T-helper 1 cell treated with Interleukin-12 subunit alpha and Interleukin-12 subunit beta and Interleukin-4 antibody, amounts not matched to agents 30 ng/mL and 1 ng/mL, for 36 hours (primary cell): ENCODE results near the gene FOSB. TPM values are rescaled to one million over a fixed set of nuclear protein-coding genes. Genes with fewer than 3 reads are reported as not detected.
"Not testable (repeated sequence)": the region's sequence is repeated elsewhere in the genome, so short reads cannot be mapped to it uniquely, and the experiment has no call there.

ENCODE experiments used
- intact Hi-C: fragments of 100-400 bp; cut with micrococcal nuclease; formaldehyde crosslinking; loops from one replicate; pipeline ENCODE4 v1.15.1; 2024
- total RNA-seq: library from RNA; stranded (reverse); gene quantifications from 2 replicates; pipeline ENCODE4 v1.2.3, GENCODE V29; 2022

Gene FOSB
- total RNA-seq, 1 donor from 2014 or later = 6.4 TPM

DNA sequence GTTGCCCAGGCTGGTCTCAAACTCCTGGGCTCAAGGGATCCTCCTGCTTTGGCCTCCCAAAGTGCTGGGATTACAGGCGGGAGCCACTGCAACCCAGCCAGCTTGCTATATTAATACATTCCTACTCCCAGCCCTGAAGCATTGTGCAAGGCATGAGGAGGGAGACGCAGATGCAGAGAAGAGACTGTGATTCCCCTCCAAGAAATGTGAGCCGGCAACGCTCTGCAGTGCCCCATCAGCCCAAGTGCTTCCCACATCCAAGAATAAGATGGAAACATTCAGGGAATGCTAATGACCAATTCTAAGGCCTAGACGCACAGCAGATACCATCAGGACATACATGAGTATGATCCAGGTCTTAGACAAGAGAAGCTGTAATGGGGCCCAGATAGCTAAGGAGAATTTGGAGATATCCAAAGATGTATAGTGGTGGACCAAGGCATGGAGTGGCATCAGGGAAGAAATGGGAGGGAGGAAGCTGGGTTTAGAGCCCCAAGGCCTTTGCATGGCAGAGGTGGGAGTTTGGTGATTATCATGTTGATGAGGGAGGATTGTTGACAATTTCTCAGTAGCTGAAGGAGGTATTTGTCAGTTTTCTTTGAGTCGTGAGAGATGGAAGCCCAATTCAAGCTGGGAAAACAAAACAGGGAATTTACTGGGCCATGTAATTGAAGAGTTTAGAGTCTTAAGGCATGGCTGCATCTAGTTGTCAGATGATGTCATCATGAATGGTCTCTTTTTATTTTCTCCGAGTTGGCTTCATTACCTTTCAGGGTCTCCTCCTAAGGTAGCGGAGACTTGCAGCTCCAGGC, 33.3 kb downstream of the FOSB start:
- intact Hi-C loops = loop anchor here (10.0 kb wide), 1 partner anchor 364 kb away; the partner anchor contains the start of genes FOXA3 and SYMPK

DNA sequence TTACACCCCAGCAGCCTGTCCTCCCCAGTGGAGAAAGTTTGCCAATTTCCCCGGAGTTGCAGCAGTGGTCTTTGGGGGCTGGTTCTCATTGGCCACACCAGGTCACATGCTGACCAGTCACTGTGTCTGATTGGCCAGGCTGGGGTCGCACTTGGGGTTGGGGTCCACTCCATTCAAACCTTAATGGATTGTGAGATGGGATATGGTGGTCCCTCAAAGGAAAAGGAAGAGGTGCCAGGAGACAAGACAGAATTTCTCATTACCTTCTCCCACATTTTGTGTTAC, 33.9 kb downstream of the FOSB start:
- intact Hi-C loops = loop anchor here (10.0 kb wide), 1 partner anchor 363 kb away; the partner anchor contains the start of genes FOXA3 and SYMPK

DNA sequence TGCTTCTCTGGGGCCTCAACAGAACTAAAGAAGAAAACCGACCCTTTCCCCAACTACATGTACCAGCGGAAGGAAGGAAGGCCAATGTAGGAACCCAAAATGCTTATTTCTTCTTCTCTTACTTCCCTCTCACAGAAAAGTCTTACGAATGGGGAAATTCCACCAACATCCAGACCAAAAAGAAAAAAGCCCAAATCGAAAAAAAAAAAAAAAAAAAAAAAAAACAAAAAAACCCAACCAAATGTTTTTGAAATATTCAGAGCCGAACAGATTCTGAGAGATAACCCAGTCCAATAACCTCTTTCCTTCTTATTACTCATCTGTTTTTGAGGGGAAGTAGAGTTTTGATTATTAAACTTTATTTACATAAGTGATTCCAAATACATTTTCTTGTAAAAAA, 34.3 kb downstream of the FOSB start:
- intact Hi-C loops = loop anchor here (10.0 kb wide), 1 partner anchor 363 kb away; the partner anchor contains the start of genes FOXA3 and SYMPK

DNA sequence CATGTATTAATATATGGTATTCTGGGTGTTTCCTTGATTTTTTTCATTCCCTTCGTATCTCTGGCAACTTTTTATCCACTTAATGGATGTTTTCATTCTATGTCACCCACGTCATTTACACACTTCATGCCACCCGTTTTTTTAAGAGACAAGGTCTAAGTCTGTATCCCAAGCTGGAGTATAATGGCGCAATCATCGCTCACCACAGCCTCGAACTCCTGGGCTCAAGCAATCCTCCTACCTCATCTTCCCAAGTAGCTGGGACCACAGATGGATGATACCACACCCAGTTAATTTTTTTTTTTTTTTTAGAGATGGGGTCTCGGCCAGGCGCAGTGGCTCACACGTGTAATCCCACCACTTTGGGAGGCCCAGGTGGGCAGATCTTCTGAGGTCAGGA, 36.1 kb downstream of the FOSB start:
- intact Hi-C loops = loop anchor here (10.0 kb wide), 1 partner anchor 361 kb away; the partner anchor contains the start of genes FOXA3 and SYMPK

DNA sequence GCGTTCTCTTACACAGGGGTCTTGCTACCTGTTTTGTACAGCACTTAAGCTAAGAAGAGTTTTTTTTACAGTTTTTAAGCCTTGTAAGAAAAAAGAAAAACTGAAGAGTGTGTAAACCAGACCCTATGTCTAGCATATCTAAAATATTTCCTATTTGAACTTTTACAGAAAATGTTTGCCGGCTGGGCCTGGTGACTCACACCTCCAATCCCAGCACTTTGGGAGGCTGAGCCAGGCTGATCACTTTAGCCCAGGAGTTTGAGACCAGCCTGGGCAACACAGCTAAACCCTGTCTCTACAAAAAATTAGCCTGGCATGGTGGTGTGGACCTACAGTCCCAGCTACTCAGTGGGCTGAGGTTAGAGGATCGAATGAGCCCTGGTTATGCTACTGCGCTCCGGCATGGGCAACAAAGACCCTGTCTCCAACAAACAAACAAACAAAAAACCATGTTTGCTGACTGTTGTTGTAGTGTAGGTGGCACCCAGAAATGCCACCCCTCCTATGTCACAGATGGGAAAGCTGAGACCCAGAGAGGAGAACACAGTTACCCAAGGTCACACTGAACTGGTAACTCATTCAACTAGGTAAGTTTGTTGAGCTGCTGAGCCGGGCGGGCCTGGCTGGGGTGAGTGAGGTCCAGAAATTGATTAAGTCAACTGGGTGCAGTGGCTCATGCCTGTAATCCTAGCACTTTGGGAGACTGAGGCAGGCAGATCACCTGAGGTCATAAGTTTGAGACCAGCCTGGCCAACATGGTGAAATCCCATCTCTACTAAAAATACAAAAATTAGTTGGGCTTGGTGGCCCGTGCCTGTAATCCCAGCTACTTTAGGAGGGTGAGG, 37.6 kb downstream of the FOSB start:
- intact Hi-C loops = loop anchor here (5.0 to 10.0 kb wide), 3 partner anchors 287 to 1978 kb away; partner anchors contain the start of genes DMWD, ETHE1, FOXA3 and SYMPK

DNA sequence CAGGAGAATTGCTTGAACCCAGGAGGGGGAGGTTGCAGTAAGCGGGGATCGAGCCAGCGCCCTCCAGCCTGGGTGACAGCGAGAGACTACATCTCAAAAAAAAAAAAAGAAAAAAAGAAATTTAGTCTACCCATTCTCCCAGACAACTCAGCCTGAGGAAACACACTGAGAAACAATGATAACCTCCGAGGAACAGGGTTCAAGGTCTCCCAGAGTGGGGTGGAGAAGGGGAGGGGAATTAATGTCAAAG, 38.1 kb downstream of the FOSB start:
- intact Hi-C loops = loop anchor here (1.0 to 10.0 kb wide), 12 partner anchors 9 to 1979 kb away; partner anchors contain the start of genes DMWD, ETHE1, FOXA3 and POLR1G

DNA sequence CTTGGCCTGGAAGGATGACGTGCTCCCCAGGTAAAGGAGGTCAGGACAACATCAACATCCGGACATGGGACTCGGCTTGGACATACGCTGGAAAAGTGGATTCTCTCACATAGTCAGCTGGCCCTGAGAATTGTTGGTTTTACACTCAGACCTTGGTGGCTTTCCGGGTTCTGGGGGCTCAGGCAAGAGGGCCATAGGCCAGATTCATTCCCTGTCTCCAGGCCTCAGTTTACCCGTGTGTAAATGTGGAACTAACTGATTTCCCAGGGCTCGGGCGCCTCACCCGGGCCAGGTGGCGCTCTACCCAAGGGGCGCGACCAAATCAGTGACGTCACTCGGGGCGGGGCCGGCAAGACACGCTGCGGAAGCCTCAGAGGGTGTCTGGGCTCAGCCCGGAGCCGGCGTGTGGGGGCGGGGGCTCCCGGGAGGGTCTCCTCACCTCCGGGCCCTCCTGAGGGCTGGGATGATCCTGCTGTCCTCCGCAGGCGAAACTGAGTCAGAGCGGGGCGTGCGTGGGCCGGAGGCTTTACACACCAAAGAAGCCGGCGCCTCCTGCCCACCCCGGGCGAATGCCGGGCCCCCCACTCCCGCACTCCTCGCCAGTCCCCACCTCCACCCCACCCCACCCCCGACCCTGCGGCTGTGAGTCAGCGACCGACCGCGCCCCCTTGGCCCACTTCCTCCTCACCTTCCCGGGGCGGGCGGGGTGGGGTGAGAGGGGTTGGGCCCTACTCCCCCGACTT, 38.6 kb downstream of the FOSB start:
- intact Hi-C loops = loop anchor here (1.0 to 10.0 kb wide), 12 partner anchors 9 to 1979 kb away; partner anchors contain the start of genes DMWD, ETHE1, FOXA3 and POLR1G

DNA sequence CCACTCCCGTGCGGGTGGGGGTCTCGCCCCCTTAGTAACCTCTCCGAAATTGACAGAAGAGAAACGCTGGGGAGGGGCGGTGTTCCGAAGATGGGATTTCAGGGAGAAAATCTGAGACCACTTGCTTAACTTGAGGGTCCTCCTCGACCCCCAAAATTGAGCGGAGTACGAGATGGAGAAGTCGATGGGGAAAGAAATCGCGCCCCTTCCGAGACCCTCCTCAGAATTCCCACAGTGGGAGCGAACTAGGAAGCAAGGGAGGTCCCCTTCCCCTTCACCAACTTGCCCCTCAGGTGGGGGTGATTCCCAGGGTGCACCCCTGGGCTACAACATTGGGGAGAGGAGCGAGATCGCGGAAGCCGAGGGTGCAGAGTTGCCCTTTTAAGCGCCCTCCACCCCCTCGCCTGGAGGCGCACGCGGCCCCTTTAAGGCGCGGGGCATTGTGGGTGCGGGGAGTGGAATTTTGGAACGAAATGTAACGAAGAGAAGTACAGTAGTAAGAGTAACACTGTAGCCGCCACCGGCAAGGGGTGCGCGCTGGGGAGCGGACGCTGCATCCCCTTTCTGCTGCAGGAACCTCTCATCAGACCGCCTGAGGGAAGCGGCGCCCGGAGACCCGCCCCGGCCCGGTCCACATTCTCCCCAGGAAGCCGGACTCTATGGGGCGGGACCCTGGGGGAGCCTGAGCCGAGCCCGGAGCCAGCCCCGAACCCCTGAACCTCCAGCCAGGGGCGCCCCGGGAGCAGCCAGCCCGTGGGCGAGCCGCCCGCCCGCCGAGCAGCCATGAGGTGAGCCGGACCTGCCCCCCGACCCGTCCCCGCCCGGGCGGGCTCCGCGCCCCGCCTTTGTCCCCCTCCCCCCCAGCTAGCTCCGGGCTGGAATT, 39.4 kb downstream of the FOSB start, which contains the start of gene VASP:
TSS of gene VASP (plus strand) at position 491 of the 883 bp plus-strand sequence. CDS start at position 784, 293 bp downstream.
- intact Hi-C loops = loop anchor here (1.0 to 10.0 kb wide), 15 partner anchors 8 to 1980 kb away; partner anchors contain the start of genes DMWD, ETHE1, FOXA3 and OPA3

DNA sequence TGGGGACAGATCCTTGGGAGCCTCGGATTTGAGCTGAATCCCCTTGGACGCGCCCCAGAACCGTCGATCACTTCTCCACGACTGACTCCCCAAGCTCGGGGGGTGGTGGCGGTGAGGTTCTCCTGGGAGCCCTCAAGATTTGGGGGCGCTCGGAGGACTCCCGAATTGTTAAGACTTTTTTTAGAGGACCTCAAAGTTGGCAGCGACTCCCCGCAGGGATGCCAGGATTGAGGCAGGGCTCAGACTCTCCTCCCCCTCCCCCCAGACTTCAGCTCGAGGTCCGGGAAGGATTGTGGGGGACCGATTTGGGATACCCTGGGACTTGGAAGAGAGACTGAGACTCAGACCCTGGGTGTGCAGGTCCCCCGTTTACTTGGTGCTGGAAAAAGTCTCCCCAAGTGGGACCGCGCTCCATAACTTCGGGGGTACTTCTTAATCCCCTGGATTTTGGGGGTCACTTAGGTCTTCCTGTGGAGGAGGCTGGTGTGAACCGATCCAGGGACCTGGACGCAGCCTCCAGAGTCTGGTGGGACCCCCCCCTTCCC, 40.1 kb downstream of the FOSB start:
- intact Hi-C loops = loop anchor here (1.0 to 10.0 kb wide), 8 partner anchors 7 to 1981 kb away; partner anchors contain the start of genes DMWD, ETHE1, FOXA3 and OPA3

DNA sequence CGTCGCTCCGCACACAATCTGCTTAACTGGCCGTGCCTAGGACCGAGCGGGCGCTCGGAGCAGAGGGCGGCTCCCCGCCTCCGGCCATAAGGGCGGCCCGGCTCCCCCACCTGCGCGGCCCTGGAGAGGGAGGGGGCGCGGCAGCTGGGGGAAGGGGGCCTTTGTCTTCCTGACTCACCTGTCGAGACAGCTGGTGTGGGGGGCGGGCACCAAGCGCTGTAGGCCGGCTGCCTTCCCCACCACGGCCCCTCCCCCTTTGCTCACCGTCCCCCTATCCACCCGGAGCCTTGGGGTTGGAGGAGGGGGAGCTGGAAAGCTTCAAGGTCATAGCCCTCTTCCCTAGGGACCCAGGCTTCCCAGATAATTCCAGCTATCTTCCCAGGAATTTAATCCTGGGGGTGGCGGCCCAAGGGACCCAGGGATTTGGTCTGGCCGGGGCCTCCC, 40.6 kb downstream of the FOSB start:
- intact Hi-C loops = loop anchor here (5.0 to 10.0 kb wide), 3 partner anchors 284 to 1981 kb away; partner anchors contain the start of genes DMWD, ETHE1, FOXA3 and SYMPK

DNA sequence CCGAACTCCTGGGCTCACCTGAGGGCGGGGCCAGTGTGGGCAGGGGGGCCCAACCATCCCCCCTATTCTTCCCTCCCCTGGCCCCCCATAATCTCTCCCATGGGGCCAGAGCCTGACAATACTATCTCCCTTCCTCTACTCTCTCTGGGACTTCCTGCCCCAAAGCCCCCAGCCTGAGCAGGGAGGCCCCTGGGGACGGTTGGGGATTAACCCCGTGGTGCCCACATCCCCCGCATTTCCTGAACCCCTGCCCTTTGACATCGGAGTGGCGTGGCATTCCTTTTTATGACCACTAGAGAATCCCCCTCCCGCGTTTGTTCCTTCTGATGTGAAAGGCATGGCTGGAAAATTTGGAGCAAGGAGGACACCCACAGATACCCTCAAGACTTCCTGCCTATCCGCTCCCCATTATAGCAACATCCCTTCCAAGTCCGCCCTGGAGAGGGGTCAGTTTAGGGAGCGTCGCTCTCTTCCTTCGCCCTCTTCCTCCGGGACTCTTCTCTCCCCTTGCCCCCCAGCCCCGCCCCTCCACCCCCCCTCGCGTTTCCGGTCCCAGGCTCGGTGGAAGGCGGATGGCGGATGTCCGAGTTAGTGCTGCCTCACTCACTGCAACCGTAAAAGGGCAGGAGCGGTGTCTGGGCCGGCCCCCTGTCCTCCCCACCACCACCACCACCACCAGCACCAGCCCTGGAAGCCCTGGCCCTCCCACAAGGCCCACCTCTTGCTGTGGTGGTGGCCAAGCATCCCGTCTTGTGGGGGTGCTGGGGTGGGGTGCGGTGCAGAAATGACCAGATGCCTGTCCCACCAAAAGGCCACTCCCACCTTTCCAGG, 41.3 kb downstream of the FOSB start:
- intact Hi-C loops = loop anchor here (1.0 to 10.0 kb wide), 4 partner anchors 14 to 1982 kb away; partner anchors contain the start of genes DMWD, ETHE1, FOXA3 and SYMPK

DNA sequence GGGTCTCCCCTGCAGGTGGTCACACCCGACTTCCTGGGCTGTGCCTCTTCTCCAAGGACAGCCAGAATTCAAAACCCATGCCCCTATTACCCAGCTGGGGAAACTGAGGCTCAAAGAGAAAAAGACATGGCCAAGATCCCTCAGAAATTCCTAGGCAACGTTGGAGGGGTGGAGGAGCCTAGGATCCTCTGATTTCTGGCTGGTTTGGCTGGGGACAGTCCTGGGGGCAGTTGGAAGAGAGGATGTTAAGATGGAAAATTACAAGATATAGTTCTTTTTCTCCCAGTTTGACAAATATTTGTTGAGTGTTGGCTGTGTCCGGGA, 41.9 kb downstream of the FOSB start:
- intact Hi-C loops = loop anchor here (1.0 to 10.0 kb wide), 4 partner anchors 14 to 1982 kb away; partner anchors contain the start of genes DMWD, ETHE1, FOXA3 and SYMPK

DNA sequence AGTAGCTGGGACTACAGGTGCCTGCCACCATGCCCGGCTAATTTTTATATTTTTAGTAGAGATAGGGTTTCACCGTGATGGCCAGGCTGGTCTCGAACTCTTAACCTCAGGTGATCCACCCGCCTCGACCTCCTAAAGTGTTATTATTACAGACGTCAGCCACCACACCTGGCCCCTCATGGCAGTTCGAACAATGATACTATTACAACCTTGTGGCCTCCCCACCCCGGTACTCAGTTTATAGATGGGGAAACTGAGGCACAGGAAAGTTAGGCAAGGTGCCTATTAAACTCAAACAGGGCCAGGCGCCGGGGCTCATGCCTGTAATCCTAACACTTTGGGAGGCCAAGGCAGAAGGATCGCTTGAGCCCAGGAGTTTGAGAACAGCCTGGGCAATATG, 42.6 kb downstream of the FOSB start:
- intact Hi-C loops = not testable (repeated sequence)

DNA sequence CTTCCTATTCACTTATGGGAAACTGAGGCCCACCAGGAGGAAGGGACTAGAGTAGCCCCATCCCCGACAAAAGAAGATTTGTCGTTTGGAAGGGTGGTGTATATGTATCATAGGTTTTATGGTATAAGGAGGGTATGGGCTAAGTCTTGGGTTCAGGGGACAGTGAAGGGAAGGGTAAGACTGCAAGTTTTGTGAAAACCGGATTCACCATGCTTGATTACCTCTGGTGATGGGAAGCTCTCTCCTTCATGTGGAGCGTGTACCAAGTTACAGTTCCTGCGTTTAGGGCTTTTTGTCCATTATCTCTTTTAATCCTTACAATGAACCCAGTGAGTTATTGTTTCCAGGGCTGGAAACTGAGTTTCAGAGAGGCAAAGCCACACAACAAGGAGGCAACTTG, 43.3 kb downstream of the FOSB start:
- intact Hi-C loops = no loop called here

DNA sequence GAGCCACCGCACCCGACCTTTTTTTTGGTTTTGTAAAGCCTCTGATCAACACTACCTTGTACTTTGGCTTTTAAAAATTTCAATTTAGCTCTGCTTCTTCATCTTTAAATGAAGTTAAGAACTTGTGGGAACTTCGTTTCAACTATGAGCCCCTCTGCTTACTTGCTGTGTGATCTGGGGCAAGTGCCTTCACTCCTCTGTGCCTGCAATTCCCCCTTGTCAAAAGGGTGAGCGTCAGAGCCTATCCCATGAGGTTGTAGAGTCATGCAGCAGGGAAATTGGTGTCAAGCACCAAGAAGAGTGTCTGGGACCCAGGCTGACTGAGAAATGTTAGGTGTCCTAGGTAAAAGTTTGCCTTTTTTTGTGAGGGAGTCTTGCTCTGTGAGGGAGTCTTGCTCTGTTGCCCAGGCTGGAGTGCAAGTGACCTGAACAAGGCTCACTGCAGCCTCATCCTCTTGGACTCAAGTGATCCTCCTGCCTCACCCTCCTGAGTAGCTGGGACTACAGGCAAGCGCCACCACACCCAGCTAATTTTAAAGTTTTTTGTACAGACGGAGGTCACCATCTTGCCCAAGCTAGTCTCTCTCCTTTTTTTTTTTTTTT, 45.2 kb downstream of the FOSB start:
- intact Hi-C loops = no loop called here

DNA sequence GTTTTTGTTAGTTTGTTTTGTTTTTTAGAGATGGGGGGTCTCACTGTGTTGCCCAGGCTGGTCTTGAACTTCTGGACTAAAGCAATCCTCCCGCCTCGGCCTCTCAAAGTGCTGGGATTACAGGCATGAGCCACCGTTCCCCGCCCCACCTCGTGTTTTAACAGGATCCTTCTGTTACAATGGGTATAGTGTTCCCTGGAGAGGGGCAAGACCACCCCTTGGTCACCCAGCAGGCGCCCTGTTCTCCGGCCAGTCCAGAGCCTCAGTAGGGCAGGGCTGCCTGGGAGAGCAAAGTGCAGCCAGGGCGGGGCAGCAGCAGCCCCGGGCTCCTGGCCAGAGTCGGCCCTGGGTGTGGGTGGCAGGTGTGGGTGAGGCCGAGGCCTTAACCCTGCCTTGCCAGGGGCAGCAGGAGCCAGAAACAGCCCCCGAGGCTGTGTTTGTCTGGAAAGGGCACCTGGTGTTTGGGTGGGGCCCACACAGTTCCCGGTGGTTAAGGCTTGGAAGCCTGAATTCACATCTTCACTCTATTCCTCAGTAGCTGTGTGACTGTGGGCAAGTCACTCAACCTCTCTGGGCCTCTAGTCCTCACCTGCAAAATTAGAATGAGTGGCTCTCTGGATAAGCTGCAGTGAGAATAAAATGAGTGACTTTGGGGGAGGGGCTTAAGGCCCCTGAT, 46.7 kb downstream of the FOSB start:
- intact Hi-C loops = loop anchor here (1.0 kb wide), 1 partner anchor 7 kb away; the partner anchor contains the start of gene VASP

DNA sequence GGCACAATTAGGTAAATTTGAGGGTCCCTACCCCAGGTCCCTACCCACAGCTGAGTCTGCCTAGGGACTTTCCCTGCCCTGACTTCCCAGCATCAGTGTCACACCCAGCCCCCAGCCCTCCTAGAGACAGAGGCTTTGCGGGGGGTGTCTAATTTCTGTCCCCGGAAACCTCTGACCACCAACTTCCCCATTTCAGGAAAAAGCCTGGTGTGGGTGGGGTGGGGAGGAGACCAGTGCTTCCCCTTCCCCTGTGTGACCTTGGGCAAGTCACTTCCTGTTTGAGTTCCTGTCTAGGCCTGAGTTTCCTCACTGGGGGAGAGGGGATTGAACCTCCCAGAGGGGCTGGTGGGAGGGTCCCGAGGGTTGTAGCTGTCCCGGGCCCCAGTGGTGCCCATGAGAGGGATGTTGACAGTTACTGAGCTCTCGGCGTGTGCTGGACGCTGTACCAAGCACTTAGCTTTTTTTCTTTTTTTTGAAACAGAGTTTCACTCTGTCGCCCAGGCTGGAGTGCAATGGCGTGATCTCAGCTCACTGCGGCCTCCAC, 47.4 kb downstream of the FOSB start:
- intact Hi-C loops = loop anchor here (1.0 kb wide), 1 partner anchor 8 kb away; the partner anchor contains the start of gene VASP
